Panc1 (cell line): ENCODE results near the gene GALNTL6. TPM values are rescaled to one million over a fixed set of nuclear protein-coding genes. Genes with fewer than 3 reads are reported as not detected.

ENCODE experiments used
- ATAC-seq: fragments of 200-7000 bp; cut with Tn5 transposase; 2 replicates; pipeline ENCODE4 v1.9.1; 2020; ENCODE audit warnings: mild to moderate bottlenecking, moderate library complexity
- BruUV-seq: library from RNA; stranded (reverse); fragments of 400-500 nt; replicated peaks from 2 replicates; lab custom pipeline; 2021; lab: Mats Ljungman, UMichigan
- CTCF ChIA-PET: fragments of 300-600 bp; sonication (Branson Sonifier 250); formaldehyde crosslinking; loops from one replicate; lab custom pipeline; 2022; ENCODE audit warnings: antibody characterized with exemption; lab: Charles Lee
- POLR2A ChIA-PET: fragments of 300-600 bp; sonication (Branson Sonifier 250); formaldehyde crosslinking; loops from one replicate; lab custom pipeline; 2022; ENCODE audit warnings: antibody characterized with exemption; lab: Charles Lee
- DNase-seq: peaks from one replicate; pipeline ENCODE4 v3.0.0-alpha.2; 2010; ENCODE audit warnings: low read depth, low spot score
- H3K27ac ChIP-seq: 2 replicates; pipeline ENCODE4 v1.5.1; 2011; ENCODE audit warnings: mild to moderate bottlenecking, low read length, inconsistent platforms
- H3K27me3 ChIP-seq: fragments of 200-500 bp; sonication (Bioruptor generic); 2 replicates; pipeline ENCODE4 v1.6.0; 2014; ENCODE audit warnings: low read length, inconsistent platforms; ENCODE audit not compliant: control insufficient read depth, insufficient read depth
- H3K36me3 ChIP-seq: fragments of 200-500 bp; sonication (Bioruptor generic); 2 replicates; pipeline ENCODE4 v1.5.1; 2014; ENCODE audit warnings: inconsistent platforms, mild to moderate bottlenecking, low read length, moderate library complexity; ENCODE audit not compliant: control insufficient read depth, insufficient read depth
- H3K4me1 ChIP-seq: 2 replicates; pipeline ENCODE4 v1.5.1; 2011; ENCODE audit warnings: inconsistent platforms, mild to moderate bottlenecking, low read length, moderate library complexity; ENCODE audit not compliant: control insufficient read depth, insufficient read depth
- H3K4me3 ChIP-seq, 2 experiments: 2 replicates each; pipeline ENCODE4 v1.5.1; 2011 to 2012; ENCODE audit warnings: low read depth in 2 of 2, low read length in 2 of 2, mild to moderate bottlenecking in 2 of 2, inconsistent platforms in 1 of 2, moderate library complexity in 1 of 2
- H3K9me3 ChIP-seq: fragments of 200-500 bp; sonication (Bioruptor generic); 2 replicates; pipeline ENCODE4 v1.5.1; 2014; ENCODE audit warnings: low read depth, mild to moderate bottlenecking, inconsistent platforms, low read length, moderate library complexity; ENCODE audit not compliant: control insufficient read depth, insufficient read depth
- CTCF ChIP-seq: fragments of 450-650 bp; IDR thresholded peaks from 2 replicates; pipeline ENCODE4 v1.5.1; 2017; ENCODE audit warnings: mild to moderate bottlenecking
- POLR2AphosphoS5 ChIP-seq: IDR thresholded peaks from 2 replicates; pipeline ENCODE4 v1.6.1; 2012; ENCODE audit warnings: mild to moderate bottlenecking, low read depth, low read length, moderate library complexity
- SIN3A ChIP-seq: IDR thresholded peaks from 2 replicates; pipeline ENCODE4 v1.6.1; 2012; ENCODE audit warnings: low read depth, mild to moderate bottlenecking, low read length, moderate library complexity, borderline replicate concordance; ENCODE audit not compliant: insufficient read depth
- TCF7L2 ChIP-seq: IDR thresholded peaks from 2 replicates; pipeline ENCODE4 v1.6.1; 2011; ENCODE audit warnings: mild to moderate bottlenecking, low read depth, low read length, inconsistent platforms
- in situ Hi-C: cut with HindIII; loops from 2 replicates; pipeline ENCODE4 v1.10.0; 2016; ENCODE audit warnings: low sequenced_read_pairs, low pct_unique_long_range_greater_than_20kb
- intact Hi-C: fragments of 100-400 bp; cut with micrococcal nuclease; formaldehyde crosslinking; loops from one replicate; pipeline ENCODE4 v1.10.0; 2022; ENCODE audit not compliant: unreplicated experiment
- total RNA-seq: library from RNA; stranded (reverse); gene quantifications from one replicate; pipeline ENCODE4 v1.2.1, GENCODE V29; 2021; ENCODE audit not compliant: unreplicated experiment
- TF ChIP-seq, protein P1 (sequence below), 2 experiments: IDR thresholded peaks; 2 replicates each; pipeline ENCODE4 v1.6.1; 2011 to 2012; ENCODE audit warnings: low read depth in 2 of 2, control low read depth in 1 of 2, low read length in 1 of 2, mild to moderate bottlenecking in 1 of 2, moderate library complexity in 1 of 2; ENCODE audit not compliant: insufficient read depth in 1 of 2

The GALNTL6 gene
- total RNA-seq, 1 experiment from 2014 or later = not detected

- in situ Hi-C loops = no loop called here
- TF ChIP-seq CTCF (no peak), TCF7L2 (no peak), POLR2AphosphoS5 (no peak), SIN3A (no peak)
- TF ChIP-seq, protein P1, sequence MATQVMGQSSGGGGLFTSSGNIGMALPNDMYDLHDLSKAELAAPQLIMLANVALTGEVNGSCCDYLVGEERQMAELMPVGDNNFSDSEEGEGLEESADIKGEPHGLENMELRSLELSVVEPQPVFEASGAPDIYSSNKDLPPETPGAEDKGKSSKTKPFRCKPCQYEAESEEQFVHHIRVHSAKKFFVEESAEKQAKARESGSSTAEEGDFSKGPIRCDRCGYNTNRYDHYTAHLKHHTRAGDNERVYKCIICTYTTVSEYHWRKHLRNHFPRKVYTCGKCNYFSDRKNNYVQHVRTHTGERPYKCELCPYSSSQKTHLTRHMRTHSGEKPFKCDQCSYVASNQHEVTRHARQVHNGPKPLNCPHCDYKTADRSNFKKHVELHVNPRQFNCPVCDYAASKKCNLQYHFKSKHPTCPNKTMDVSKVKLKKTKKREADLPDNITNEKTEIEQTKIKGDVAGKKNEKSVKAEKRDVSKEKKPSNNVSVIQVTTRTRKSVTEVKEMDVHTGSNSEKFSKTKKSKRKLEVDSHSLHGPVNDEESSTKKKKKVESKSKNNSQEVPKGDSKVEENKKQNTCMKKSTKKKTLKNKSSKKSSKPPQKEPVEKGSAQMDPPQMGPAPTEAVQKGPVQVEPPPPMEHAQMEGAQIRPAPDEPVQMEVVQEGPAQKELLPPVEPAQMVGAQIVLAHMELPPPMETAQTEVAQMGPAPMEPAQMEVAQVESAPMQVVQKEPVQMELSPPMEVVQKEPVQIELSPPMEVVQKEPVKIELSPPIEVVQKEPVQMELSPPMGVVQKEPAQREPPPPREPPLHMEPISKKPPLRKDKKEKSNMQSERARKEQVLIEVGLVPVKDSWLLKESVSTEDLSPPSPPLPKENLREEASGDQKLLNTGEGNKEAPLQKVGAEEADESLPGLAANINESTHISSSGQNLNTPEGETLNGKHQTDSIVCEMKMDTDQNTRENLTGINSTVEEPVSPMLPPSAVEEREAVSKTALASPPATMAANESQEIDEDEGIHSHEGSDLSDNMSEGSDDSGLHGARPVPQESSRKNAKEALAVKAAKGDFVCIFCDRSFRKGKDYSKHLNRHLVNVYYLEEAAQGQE (IDR thresholded peaks at IDR 0.05; ENCODE audit: insufficient read depth in 1 of 2, low read depth in 2 of 2, low read length in 1 of 2) = no peak
- H3K36me3 ChIP-seq = no peaks in the 10 kb centered on the region
- H3K4me1 ChIP-seq = no peaks in the 10 kb centered on the region; the same call in 1 of the 2 replicates
- no TSS peak for BruUV-seq
- no peaks in the 10 kb centered on the region for H3K9me3 ChIP-seq
- no peak for ATAC-seq
- ChIA-PET CTCF (no interaction called here), POLR2A (no interaction called here)
- DNase-seq = no peak
- H3K4me3 ChIP-seq = no peak overlapping the region
- intact Hi-C loops = no loop called here
- H3K27me3 ChIP-seq = no peaks in the 10 kb centered on the region
- no peak overlapping the region for H3K27ac ChIP-seq
These were observed 1232.9 kb downstream of the GALNTL6 start for GRCh38 chr4:173046144-173046543.

DNA sequence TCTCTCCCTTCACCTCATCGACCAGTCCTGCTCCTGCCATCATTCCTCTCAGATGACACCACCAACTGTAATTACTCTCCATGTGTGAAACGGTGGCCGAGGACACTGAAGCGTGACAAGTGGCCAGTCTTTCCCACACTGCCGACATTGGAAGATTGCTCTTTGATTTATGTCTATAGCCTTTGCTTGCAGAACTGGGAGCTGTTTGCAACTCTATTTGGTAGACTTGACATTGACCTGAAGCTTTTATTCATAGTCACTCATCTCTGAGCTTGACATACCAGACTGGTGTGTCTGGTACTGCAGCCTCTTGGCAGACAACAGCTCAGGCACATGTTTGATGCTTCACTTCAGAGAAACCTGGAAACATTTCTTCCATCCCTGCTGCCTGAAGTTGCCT, 1233.6 kb downstream of the GALNTL6 start:
- H3K4me1 ChIP-seq = no peaks in the 10 kb centered on the region; the same call in 1 of the 2 replicates
- no peak overlapping the region for H3K4me3 ChIP-seq
- BruUV-seq = no TSS peak
- H3K27me3 ChIP-seq = no peaks in the 10 kb centered on the region
- POLR2A ChIA-PET = no interaction called here
- CTCF ChIA-PET = interaction anchor here (0.7 kb wide), 1 partner anchor 139 kb away, joined by 3 read pairs; no protein-coding TSS in a partner anchor
- in situ Hi-C loops = no loop called here
- H3K36me3 ChIP-seq = no peaks in the 10 kb centered on the region
- DNase-seq (no peak), ATAC-seq (peak; percentile 56; the same call in 1 of the 2 replicates)
- intact Hi-C loops = no loop called here
- H3K9me3 ChIP-seq = no peaks in the 10 kb centered on the region
- TF ChIP-seq CTCF (no peak), POLR2AphosphoS5 (no peak), SIN3A (no peak), TCF7L2 (no peak)
- TF ChIP-seq, protein P1 (IDR thresholded peaks at IDR 0.05; ENCODE audit: insufficient read depth in 1 of 2, low read depth in 2 of 2, low read length in 1 of 2) = no peak
- no peak overlapping the region; the same call in 1 of the 2 replicates for H3K27ac ChIP-seq
